ENCODE measurements around the gene SYTL3. TPM values are rescaled to one million over a fixed set of nuclear protein-coding genes. Genes with fewer than 3 reads are reported as not detected.

Gene SYTL3
- total RNA-seq, 1 experiment from 2014 or later, result 14.2 TPM

DNA sequence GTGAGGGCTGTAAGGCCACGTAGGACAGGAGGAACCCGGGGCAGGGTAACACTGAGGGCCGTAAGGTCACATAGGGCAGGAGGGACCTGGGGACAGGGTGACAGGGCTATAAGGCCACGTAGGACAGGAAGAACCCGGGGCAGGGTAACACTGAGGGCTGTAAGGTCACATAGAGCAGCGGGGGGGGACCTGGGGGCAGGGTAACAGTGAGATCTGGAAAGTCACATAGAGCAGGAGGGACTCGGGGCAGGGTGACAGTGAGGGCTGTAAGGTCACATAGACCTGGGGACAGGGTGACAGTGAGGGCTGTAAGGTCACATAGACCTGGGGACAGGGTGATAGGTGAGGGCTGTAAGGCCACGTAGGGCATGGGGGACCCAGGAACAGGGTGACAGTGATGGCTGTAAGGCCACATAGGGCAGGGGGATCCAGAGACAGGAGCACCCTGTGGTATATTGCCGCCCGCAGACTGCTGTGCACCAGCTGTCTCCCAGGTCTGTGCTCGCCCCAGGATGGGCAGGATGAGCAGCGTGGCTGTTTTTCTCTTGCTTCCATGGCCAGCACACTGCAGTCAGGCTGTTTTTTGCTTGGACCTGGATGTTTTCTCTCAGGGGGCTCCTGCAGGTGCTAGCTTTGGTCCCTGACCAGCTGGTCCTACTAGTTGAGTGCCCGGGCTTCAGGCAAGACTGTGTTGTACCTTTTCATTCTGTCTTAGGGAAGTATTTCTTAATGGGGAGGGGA, 55.7 kb downstream of the SYTL3 start:
- intact Hi-C loops (cut with micrococcal nuclease; ENCODE audit: unreplicated experiment), result loop anchor here (2.0 to 10.0 kb wide), 5 partner anchors 25 to 427 kb away; no protein-coding TSS in a partner anchor
- CTCF ChIA-PET, result interaction anchor here (0.9 kb wide), 1 partner anchor 10 kb away, joined by 3 read pairs; no protein-coding TSS in a partner anchor
- no peaks in the 10 kb centered on the region for H3K27me3 Mint-ChIP-seq (ENCODE audit: unreplicated experiment)
- peaks cover 55% of the 10 kb centered on the region for H3K4me1 Mint-ChIP-seq (ENCODE audit: low read depth, unreplicated experiment)
- no peaks in the 10 kb centered on the region for H3K9me3 Mint-ChIP-seq (ENCODE audit: low read depth, unreplicated experiment)
- H3K36me3 Mint-ChIP-seq (ENCODE audit: insufficient read depth, unreplicated experiment), result peaks cover 19% of the 10 kb centered on the region
- H3K4me3 Mint-ChIP-seq (ENCODE audit: low read depth, unreplicated experiment), result no peak overlapping the region
- peak overlapping the region; percentile 26 for H3K27ac Mint-ChIP-seq (ENCODE audit: unreplicated experiment)
- no peak for DNase-seq
- no TSS peak for BruUV-seq (replicated peaks)
- TF ChIP-seq, protein P1, sequence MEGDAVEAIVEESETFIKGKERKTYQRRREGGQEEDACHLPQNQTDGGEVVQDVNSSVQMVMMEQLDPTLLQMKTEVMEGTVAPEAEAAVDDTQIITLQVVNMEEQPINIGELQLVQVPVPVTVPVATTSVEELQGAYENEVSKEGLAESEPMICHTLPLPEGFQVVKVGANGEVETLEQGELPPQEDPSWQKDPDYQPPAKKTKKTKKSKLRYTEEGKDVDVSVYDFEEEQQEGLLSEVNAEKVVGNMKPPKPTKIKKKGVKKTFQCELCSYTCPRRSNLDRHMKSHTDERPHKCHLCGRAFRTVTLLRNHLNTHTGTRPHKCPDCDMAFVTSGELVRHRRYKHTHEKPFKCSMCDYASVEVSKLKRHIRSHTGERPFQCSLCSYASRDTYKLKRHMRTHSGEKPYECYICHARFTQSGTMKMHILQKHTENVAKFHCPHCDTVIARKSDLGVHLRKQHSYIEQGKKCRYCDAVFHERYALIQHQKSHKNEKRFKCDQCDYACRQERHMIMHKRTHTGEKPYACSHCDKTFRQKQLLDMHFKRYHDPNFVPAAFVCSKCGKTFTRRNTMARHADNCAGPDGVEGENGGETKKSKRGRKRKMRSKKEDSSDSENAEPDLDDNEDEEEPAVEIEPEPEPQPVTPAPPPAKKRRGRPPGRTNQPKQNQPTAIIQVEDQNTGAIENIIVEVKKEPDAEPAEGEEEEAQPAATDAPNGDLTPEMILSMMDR (IDR thresholded peaks at IDR 0.05; ENCODE audit: unreplicated experiment), result no peak

DNA sequence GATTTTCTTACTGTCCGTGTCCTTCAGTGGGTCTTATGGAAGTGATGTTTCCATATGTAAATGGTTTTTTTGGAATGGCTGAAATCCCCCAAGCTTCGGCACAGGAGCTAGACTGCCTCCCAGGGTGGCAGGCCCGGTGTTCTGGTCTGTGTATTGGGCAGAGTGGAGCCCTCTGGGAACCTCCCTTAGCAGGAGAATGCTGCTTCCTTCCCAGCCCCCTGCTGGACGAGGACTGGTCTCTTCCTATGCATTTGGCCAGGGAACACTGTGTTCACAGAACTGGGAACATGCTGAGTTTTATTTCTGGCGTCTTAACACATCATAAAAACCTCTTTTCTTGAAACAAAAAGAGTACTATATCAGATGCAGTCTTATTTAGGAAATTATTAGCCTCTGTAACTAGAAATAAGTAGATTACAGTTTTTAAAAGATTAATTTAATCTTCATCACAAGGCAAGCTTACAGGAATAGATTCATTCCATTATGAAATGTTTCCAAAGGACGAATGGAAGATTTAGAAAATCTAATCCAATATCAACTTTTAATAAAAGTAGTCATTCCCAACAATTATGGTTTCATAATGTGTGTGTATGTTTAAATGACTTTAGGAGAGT, 56.6 kb downstream of the SYTL3 start:
- peak overlapping the region; percentile 85 for H3K27ac Mint-ChIP-seq (ENCODE audit: unreplicated experiment)
- intact Hi-C loops (cut with micrococcal nuclease; ENCODE audit: unreplicated experiment), result loop anchor here (2.0 to 10.0 kb wide), 5 partner anchors 24 to 426 kb away; no protein-coding TSS in a partner anchor
- CTCF ChIA-PET, result interaction anchor here (0.9 to 1.9 kb wide), 4 partner anchors 9 to 46 kb away, joined by 3 to 6 read pairs (median 4); no protein-coding TSS in a partner anchor

DNA sequence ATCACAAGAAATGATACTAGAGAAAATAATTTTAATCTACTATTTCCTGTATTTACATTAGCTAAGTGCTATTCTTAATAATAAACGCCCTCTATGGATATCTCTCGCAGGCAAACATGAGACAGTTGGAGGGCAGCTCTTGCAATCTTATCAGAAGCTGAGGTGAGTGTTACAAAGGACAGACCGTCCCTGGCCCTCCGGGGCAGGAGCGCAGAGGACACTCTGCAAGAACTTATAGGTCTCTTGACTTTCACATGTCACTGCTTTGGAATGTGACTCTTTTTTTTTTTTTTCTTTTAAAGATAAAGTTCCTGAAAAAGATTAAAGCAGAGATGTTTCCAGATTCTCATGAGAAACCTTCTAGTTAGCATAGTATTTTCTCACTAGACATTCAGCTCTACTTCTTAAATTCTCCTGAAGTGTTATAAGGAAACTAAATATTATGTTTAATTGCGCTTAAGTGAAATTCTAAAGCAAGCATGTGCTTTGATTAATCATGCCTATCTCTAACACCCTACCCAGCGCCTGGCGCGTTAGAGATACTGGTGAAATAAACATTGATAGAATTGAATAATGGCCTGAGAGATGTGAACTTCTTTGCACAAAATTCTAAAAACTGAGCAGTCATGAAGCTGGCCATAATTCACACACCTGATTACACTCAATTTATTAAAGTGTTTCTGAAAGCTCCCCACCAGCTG, 57.4 kb downstream of the SYTL3 start:
- intact Hi-C loops (cut with micrococcal nuclease; ENCODE audit: unreplicated experiment), result loop anchor here (1.0 to 10.0 kb wide), 6 partner anchors 24 to 425 kb away; no protein-coding TSS in a partner anchor
- TF ChIP-seq, protein P1 (IDR thresholded peaks at IDR 0.05; ENCODE audit: unreplicated experiment), result no peak
- no peaks in the 10 kb centered on the region for H3K27me3 Mint-ChIP-seq (ENCODE audit: unreplicated experiment)
- H3K4me3 Mint-ChIP-seq (ENCODE audit: low read depth, unreplicated experiment), result peak overlapping the region; percentile 75
- CTCF ChIA-PET, result interaction anchor here (0.6 to 1.9 kb wide), 6 partner anchors 11 to 146 kb away, joined by 3 to 6 read pairs (median 4); no protein-coding TSS in a partner anchor
- H3K4me1 Mint-ChIP-seq (ENCODE audit: low read depth, unreplicated experiment), result peaks cover 69% of the 10 kb centered on the region
- H3K27ac Mint-ChIP-seq (ENCODE audit: unreplicated experiment), result peak overlapping the region; percentile 85
- H3K9me3 Mint-ChIP-seq (ENCODE audit: low read depth, unreplicated experiment), result no peaks in the 10 kb centered on the region
- BruUV-seq (replicated peaks), result no TSS peak
- DNase-seq, result peak; percentile 59
- peaks cover 19% of the 10 kb centered on the region for H3K36me3 Mint-ChIP-seq (ENCODE audit: insufficient read depth, unreplicated experiment)

More for the DNA sequence above, 56.6 kb downstream of the SYTL3 start:
- TF ChIP-seq, protein P1 (IDR thresholded peaks at IDR 0.05; ENCODE audit: unreplicated experiment), result peak; percentile 46
- peaks cover 61% of the 10 kb centered on the region for H3K4me1 Mint-ChIP-seq (ENCODE audit: low read depth, unreplicated experiment)
- H3K36me3 Mint-ChIP-seq (ENCODE audit: insufficient read depth, unreplicated experiment), result peaks cover 19% of the 10 kb centered on the region
- TSS peak; percentile 80 for BruUV-seq (replicated peaks)
- no peak overlapping the region for H3K4me3 Mint-ChIP-seq (ENCODE audit: low read depth, unreplicated experiment)
- DNase-seq, result peak; percentile 70
- no peaks in the 10 kb centered on the region for H3K9me3 Mint-ChIP-seq (ENCODE audit: low read depth, unreplicated experiment)
- H3K27me3 Mint-ChIP-seq (ENCODE audit: unreplicated experiment), result no peaks in the 10 kb centered on the region

DNA sequence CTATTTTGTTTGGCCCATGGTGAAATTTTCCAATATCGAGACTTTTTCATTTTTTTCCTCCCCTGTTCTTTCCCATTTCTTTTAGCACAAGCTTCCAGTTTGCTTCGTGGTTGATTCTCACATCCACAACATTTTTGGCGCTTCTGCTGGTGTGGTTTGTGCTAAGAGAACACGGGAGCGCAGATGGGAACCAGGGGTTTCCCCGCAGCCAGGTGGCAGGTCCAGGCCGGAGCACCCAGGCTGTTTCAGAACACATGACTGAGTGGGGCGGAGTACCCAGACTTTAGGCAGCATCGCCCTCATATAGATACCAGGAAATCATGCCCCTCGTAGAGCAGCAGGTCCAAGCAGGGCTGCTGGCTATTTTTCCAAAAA, 58.0 kb downstream of the SYTL3 start:
- Mint-ChIP-seq H3K9me3 (ENCODE audit: low read depth, unreplicated experiment) (no peaks in the 10 kb centered on the region), H3K27me3 (ENCODE audit: unreplicated experiment) (no peaks in the 10 kb centered on the region), H3K4me3 (ENCODE audit: low read depth, unreplicated experiment) (peak overlapping the region; percentile 75), H3K4me1 (ENCODE audit: low read depth, unreplicated experiment) (peaks cover 71% of the 10 kb centered on the region), H3K27ac (ENCODE audit: unreplicated experiment) (peak overlapping the region; percentile 85), H3K36me3 (ENCODE audit: insufficient read depth, unreplicated experiment) (peaks cover 19% of the 10 kb centered on the region)
- CTCF ChIA-PET, result interaction anchor here (0.6 to 2.1 kb wide), 6 partner anchors 10 to 146 kb away, joined by 3 to 7 read pairs (median 4); no protein-coding TSS in a partner anchor
- TF ChIP-seq, protein P1 (IDR thresholded peaks at IDR 0.05; ENCODE audit: unreplicated experiment), result no peak
- peak; percentile 69 for DNase-seq
- BruUV-seq (replicated peaks), result no TSS peak
- intact Hi-C loops (cut with micrococcal nuclease; ENCODE audit: unreplicated experiment), result loop anchor here (1.0 to 10.0 kb wide), 6 partner anchors 23 to 424 kb away; no protein-coding TSS in a partner anchor

Measured in Calu3 (cell line).